Measurements from ENCODE around the gene TBC1D2B. TPM values are rescaled to one million over a fixed set of nuclear protein-coding genes. Genes with fewer than 3 reads are reported as not detected.

TBC1D2B gene
- total and polyA plus RNA-seq, 5 donors from 2014 or later, result 12.2 to 117 (median 17.6) TPM

DNA sequence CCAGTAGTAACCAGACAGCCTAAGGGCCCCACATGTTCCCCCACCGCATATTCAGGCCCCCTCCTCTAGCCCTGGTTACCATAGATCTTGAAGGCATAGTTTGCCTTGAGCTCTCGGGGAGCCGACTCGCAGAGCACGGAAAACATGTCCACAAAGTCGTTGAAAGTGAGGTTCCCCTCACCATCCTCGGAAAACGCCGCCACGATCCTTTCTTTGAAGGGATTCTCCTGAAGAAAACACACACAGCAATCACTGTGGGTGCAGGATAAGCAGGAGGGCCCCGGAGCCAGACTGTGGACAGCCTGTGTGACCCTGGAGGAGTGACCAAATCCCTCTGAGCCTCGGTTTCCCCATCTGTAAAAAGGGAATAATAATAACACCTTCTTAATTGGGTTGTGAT, 31.6 kb upstream of the TBC1D2B start:
- Mint-ChIP-seq H3K36me3 (no peaks in the 10 kb centered on the region), H3K4me1 (peaks cover 4 to 31% (median 22%) of the 10 kb centered on the region in 4 donors), H3K27ac (no peak overlapping the region), H3K27me3 (peaks cover 6% of the 10 kb centered on the region), H3K4me3 (no peak overlapping the region), H3K9me3 (no peaks in the 10 kb centered on the region)
- Histone ChIP-seq H3K27me3 (ENCODE audit: control insufficient read depth, insufficient read depth, low read length) (no peaks in the 10 kb centered on the region), H3K27ac (ENCODE audit: insufficient read depth, low read length, poor library complexity, severe bottlenecking) (no peak overlapping the region), H3K9me3 (ENCODE audit: control insufficient read depth in 2 of 2, low read length in 2 of 2) (no peaks in the 10 kb centered on the region), H3K4me3 (ENCODE audit: low read depth, low read length) (no peak overlapping the region), H3K36me3 (ENCODE audit: control insufficient read depth, insufficient read depth, low read length) (no peaks in the 10 kb centered on the region), H3K4me1 (ENCODE audit: control insufficient read depth, insufficient read depth, low read length, poor library complexity, severe bottlenecking) (peaks cover 22% of the 10 kb centered on the region)
- DNase-seq, result no peak
- no peak for ATAC-seq (ENCODE audit: low read depth in 2 of 2)

DNA sequence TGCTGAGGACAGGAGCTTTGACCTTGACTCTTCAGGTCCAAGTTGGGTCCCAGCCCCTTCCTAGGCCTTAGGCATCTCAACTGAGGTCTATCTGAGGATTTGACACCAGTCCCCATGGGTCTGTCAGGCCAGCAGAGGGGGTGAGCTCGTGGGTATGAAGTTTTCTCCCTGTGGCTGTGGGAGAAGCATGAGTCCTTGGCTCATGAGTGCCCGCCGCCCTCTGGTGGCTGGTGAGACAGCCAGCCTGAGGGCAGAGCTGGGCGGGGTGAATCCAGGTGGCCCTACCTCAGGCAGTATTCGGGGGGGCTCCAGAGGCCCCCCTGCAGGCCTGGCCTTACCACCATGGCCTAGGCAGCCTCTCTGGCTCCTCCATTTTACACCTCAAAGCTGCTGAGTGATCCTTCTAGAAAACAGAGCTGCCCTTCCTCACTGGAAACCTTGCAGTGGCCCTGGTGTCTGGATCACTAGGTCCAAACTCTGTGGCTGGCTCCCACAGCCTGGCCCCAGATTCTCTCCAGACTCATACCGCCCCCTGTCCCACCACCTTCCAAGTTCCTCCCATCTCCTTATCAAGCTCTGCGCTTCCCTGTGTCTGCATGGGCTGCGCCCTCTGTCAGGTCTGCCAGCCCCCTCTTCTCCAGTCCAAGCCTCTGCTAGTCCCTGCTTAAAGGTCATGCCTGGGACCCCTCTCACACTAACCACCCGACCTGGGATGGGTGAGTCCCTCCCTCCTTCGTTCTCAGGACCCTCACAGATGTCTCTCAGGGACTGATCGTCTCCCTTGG, 31.0 kb upstream of the TBC1D2B start:
- Histone ChIP-seq H3K9me3 (ENCODE audit: control insufficient read depth in 2 of 2, low read length in 2 of 2) (no peaks in the 10 kb centered on the region), H3K27me3 (ENCODE audit: control insufficient read depth, insufficient read depth, low read length) (no peaks in the 10 kb centered on the region), H3K4me3 (ENCODE audit: low read depth, low read length) (no peak overlapping the region), H3K4me1 (ENCODE audit: control insufficient read depth, insufficient read depth, low read length, poor library complexity, severe bottlenecking) (peaks cover 28% of the 10 kb centered on the region), H3K36me3 (ENCODE audit: control insufficient read depth, insufficient read depth, low read length) (no peaks in the 10 kb centered on the region), H3K27ac (ENCODE audit: insufficient read depth, low read length, poor library complexity, severe bottlenecking) (no peak overlapping the region)
- peak; percentile 73 to 78 for ATAC-seq (ENCODE audit: low read depth in 2 of 2)
- H3K4me3 Mint-ChIP-seq, result peak overlapping the region in 2 of 4 donors; percentile 12 to 41
- no peaks in the 10 kb centered on the region for H3K9me3 Mint-ChIP-seq
- peak overlapping the region in 1 of 3 donors; percentile 66 for H3K27ac Mint-ChIP-seq
- H3K4me1 Mint-ChIP-seq, result peaks cover 4 to 37% (median 28%) of the 10 kb centered on the region in 4 donors
- H3K36me3 Mint-ChIP-seq, result no peaks in the 10 kb centered on the region
- DNase-seq, result peak; percentile 73 to 92 (median 82)
- peaks cover 6% of the 10 kb centered on the region for H3K27me3 Mint-ChIP-seq

DNA sequence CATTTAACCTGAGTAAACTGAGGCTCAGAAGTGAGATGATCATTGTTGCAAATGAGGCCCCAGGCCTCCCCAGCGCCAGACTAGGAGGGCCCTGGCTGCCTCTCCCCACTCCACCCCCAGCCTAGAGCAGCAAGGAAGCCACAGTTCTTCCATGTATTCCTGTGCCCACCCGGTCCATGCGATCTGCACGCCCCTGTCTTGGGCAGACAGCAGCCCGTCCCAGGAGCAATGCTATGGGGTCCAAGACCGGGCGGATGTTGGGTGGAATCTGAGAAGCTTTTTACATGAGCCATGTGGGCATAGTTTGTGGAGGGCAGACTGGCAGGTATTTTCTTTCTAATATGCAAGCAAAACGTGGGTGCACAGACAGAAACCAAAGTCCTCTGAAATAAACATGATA, 30.0 kb upstream of the TBC1D2B start:
- no peak overlapping the region for H3K4me3 Mint-ChIP-seq
- Histone ChIP-seq H3K27me3 (ENCODE audit: control insufficient read depth, insufficient read depth, low read length) (no peaks in the 10 kb centered on the region), H3K36me3 (ENCODE audit: control insufficient read depth, insufficient read depth, low read length) (no peaks in the 10 kb centered on the region), H3K9me3 (ENCODE audit: control insufficient read depth in 2 of 2, low read length in 2 of 2) (no peaks in the 10 kb centered on the region), H3K27ac (ENCODE audit: insufficient read depth, low read length, poor library complexity, severe bottlenecking) (no peak overlapping the region), H3K4me3 (ENCODE audit: low read depth, low read length) (no peak overlapping the region), H3K4me1 (ENCODE audit: control insufficient read depth, insufficient read depth, low read length, poor library complexity, severe bottlenecking) (peaks cover 38% of the 10 kb centered on the region)
- peaks cover 6% of the 10 kb centered on the region for H3K27me3 Mint-ChIP-seq
- DNase-seq (peak in 1 of 3 donors; percentile 45), ATAC-seq (ENCODE audit: low read depth in 2 of 2) (no peak)
- H3K27ac Mint-ChIP-seq, result no peak overlapping the region
- H3K4me1 Mint-ChIP-seq, result peaks cover 4 to 44% (median 31%) of the 10 kb centered on the region in 4 donors
- no peaks in the 10 kb centered on the region for H3K36me3 Mint-ChIP-seq
- H3K9me3 Mint-ChIP-seq, result no peaks in the 10 kb centered on the region

DNA sequence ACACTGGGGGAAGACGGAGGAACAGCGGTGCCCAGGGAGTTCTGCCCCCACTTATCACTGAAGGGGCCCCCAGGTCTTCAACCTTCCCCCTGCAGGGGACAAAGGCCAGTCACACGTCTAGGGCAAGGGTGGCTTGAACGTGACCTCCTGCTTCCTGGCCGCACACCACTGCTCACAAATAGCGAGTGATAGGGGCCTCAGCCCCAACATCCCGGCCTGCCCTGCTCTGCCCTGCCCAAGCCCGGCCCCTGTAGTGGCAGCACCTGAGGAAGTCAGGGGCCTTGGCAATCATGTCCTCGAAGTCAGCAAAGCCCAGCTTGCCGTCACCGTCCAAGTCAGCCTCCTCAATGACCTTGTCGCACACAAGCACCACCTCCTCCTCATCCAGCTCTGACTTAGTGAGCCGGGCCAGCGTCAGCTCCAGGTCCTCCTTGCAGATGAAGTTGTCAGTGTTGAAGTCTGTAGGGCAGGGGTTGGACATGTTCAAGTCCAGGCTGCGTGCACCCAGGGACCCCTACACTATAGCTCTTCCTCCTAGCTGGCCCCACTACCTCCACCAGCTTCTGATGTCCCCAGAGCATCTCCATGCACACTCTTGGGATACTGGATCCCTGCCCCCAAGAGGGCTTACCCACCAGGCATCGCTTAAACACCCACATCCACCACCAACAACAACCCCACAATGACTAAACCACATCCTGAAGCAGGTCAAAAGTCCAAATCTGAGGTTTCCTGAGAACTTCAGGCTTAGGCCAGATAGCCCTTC, 28.1 kb upstream of the TBC1D2B start:
- Histone ChIP-seq H3K27ac (ENCODE audit: insufficient read depth, low read length, poor library complexity, severe bottlenecking) (no peak overlapping the region), H3K4me1 (ENCODE audit: control insufficient read depth, insufficient read depth, low read length, poor library complexity, severe bottlenecking) (peaks cover 39% of the 10 kb centered on the region), H3K9me3 (ENCODE audit: control insufficient read depth in 2 of 2, low read length in 2 of 2) (no peaks in the 10 kb centered on the region), H3K36me3 (ENCODE audit: control insufficient read depth, insufficient read depth, low read length) (no peaks in the 10 kb centered on the region), H3K27me3 (ENCODE audit: control insufficient read depth, insufficient read depth, low read length) (no peaks in the 10 kb centered on the region), H3K4me3 (ENCODE audit: low read depth, low read length) (no peak overlapping the region)
- H3K27ac Mint-ChIP-seq, result peak overlapping the region; percentile 90 to 95 (median 94)
- ATAC-seq (ENCODE audit: low read depth in 2 of 2) (no peak), DNase-seq (peak in 1 of 3 donors; percentile 70)
- H3K9me3 Mint-ChIP-seq, result no peaks in the 10 kb centered on the region
- H3K4me1 Mint-ChIP-seq, result peaks cover 4 to 46% (median 31%) of the 10 kb centered on the region in 4 donors
- H3K4me3 Mint-ChIP-seq, result peak overlapping the region in 3 of 4 donors; percentile 8 to 68 (median 41)
- peaks cover 6% of the 10 kb centered on the region for H3K27me3 Mint-ChIP-seq
- no peaks in the 10 kb centered on the region for H3K36me3 Mint-ChIP-seq

DNA sequence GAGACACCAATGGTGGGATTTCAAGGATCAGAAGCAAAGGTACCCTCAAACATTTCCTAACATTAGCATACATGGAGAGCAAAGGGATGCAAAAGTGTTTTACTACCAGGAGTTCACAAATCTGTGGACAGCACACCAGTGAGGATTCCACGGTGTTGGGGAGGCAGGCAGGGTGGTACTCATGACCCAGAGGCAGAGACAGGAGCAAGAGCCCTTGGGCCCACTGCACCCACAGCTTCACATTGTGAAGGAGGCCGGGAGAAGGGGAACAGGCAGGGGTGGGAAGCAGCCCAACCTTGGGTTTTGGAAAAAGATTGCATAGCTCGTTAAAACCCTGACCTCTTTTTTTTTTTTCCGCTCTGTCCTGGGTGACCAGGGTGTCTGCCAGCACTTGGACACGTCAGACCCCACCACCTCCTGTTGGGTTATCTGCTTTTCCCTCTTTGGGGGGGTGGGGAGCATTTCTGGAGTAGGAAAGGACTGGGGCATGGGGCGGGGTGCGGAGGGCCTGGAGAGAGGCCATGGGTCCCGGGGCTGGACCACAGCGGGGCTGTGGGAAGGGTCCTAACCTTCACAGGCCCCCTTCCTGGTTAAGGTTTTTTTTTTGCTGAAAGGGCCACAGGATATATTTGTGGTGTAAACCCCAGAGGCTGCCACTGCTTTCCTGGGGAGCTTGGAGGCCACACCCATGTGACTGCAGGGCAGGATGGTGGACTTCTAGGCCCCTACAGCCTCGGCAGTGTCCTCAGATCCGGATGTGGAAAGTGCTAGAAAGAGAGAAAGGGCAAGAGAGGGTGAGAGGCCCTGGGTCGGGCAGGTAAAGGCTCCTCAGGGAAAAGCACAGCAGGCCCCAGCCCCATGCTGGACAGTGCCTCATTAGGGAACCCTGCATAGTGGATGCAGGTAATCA, 27.3 kb upstream of the TBC1D2B start:
- Histone ChIP-seq H3K4me1 (ENCODE audit: control insufficient read depth, insufficient read depth, low read length, poor library complexity, severe bottlenecking) (peaks cover 39% of the 10 kb centered on the region), H3K27me3 (ENCODE audit: control insufficient read depth, insufficient read depth, low read length) (no peaks in the 10 kb centered on the region), H3K9me3 (ENCODE audit: control insufficient read depth in 2 of 2, low read length in 2 of 2) (no peaks in the 10 kb centered on the region), H3K4me3 (ENCODE audit: low read depth, low read length) (no peak overlapping the region), H3K36me3 (ENCODE audit: control insufficient read depth, insufficient read depth, low read length) (no peaks in the 10 kb centered on the region), H3K27ac (ENCODE audit: insufficient read depth, low read length, poor library complexity, severe bottlenecking) (no peak overlapping the region)
- Mint-ChIP-seq H3K4me1 (peaks cover 4 to 46% (median 31%) of the 10 kb centered on the region in 4 donors), H3K4me3 (peak overlapping the region in 3 of 4 donors; percentile 4 to 60 (median 16)), H3K27ac (peak overlapping the region; percentile 90 to 95 (median 94)), H3K27me3 (peaks cover 6% of the 10 kb centered on the region), H3K9me3 (no peaks in the 10 kb centered on the region), H3K36me3 (no peaks in the 10 kb centered on the region)
- peak in 1 of 3 donors; percentile 60 for DNase-seq
- no peak for ATAC-seq (ENCODE audit: low read depth in 2 of 2)

DNA sequence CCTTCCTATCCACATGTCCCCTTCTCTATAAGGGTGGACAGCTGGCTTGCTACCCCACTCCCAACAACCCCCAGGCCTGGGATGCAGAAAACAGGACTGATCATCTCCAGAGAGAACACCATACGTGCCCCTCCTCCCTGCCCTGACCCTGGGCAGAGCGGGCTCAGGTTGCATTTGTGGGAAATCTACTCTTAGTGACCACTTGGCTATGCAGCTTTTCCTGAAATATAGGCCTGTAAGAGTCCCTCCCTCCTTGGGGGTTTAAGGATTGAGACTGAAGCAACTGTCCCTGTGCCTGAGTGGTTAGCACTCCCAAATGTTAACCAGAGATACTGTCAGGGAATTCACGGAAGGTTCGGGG, 26.6 kb upstream of the TBC1D2B start:
- ATAC-seq (ENCODE audit: low read depth in 2 of 2), result peak in 1 of 2 donors; percentile 3
- H3K4me3 ChIP-seq (ENCODE audit: low read depth, low read length), result peak overlapping the region; percentile 19
- peaks cover 39% of the 10 kb centered on the region for H3K4me1 ChIP-seq (ENCODE audit: control insufficient read depth, insufficient read depth, low read length, poor library complexity, severe bottlenecking)

More for the DNA sequence above, 26.6 kb upstream of the TBC1D2B start:
- Histone ChIP-seq H3K36me3 (ENCODE audit: control insufficient read depth, insufficient read depth, low read length) (no peaks in the 10 kb centered on the region), H3K27me3 (ENCODE audit: control insufficient read depth, insufficient read depth, low read length) (no peaks in the 10 kb centered on the region), H3K27ac (ENCODE audit: insufficient read depth, low read length, poor library complexity, severe bottlenecking) (peak overlapping the region; percentile 64), H3K9me3 (ENCODE audit: control insufficient read depth in 2 of 2, low read length in 2 of 2) (no peaks in the 10 kb centered on the region)
- H3K9me3 Mint-ChIP-seq, result no peaks in the 10 kb centered on the region
- H3K27me3 Mint-ChIP-seq, result peaks cover 6% of the 10 kb centered on the region
- H3K4me3 Mint-ChIP-seq, result peak overlapping the region; percentile 4 to 81 (median 60)
- H3K4me1 Mint-ChIP-seq, result peaks cover 4 to 46% (median 32%) of the 10 kb centered on the region in 4 donors
- no peaks in the 10 kb centered on the region for H3K36me3 Mint-ChIP-seq
- DNase-seq, result no peak
- peak overlapping the region; percentile 78 to 94 (median 90) for H3K27ac Mint-ChIP-seq

Data from CD4-positive, CD25-positive, alpha-beta regulatory T cell (primary cell).